HG03442 (cell line): Measurements from ENCODE around the gene PPP2R5D.
"Not testable (repeated sequence)": the region's sequence is repeated elsewhere in the genome, so short reads cannot be mapped to it uniquely, and the experiment has no call there.

Experiments
- ATAC-seq: cut with Tn5 transposase; IDR thresholded peaks from one replicate; pipeline ENCODE4 v1.9.1; 2021; ENCODE audit warnings: mild to moderate bottlenecking, moderate library complexity; ENCODE audit not compliant: unreplicated experiment

Gene PPP2R5D

GRCh38 chr6:42988486-42989020 is 4.2 kb downstream of the PPP2R5D start:
- no peak for ATAC-seq

- ATAC-seq: no peak
These were observed 5.6 kb downstream of the PPP2R5D start for GRCh38 chr6:42989923-42990322.

- no peak for ATAC-seq
These were observed 9.1 kb downstream of the PPP2R5D start for GRCh38 chr6:42993445-42993844.

GRCh38 chr6:42996513-42996912 is 12.1 kb downstream of the PPP2R5D start:
- no peak for ATAC-seq

- not testable (repeated sequence) for ATAC-seq
These were observed 13.8 kb downstream of the PPP2R5D start for GRCh38 chr6:42998205-42998604.

GRCh38 chr6:43001843-43002242 is 17.5 kb downstream of the PPP2R5D start:
- ATAC-seq: no peak

GRCh38 chr6:43005844-43006243 is 21.5 kb downstream of the PPP2R5D start:
- ATAC-seq: no peak

GRCh38 chr6:43006251-43006650 is 21.9 kb downstream of the PPP2R5D start:
- ATAC-seq: no peak

- no peak for ATAC-seq
These were observed 22.8 kb downstream of the PPP2R5D start for GRCh38 chr6:43007126-43007525.

GRCh38 chr6:43009124-43009523 is 24.8 kb downstream of the PPP2R5D start:
- ATAC-seq: no peak

- no peak for ATAC-seq
These were observed 26.8 kb downstream of the PPP2R5D start for GRCh38 chr6:43011207-43011606.

GRCh38 chr6:43012364-43012763 is 28.0 kb downstream of the PPP2R5D start:
- no peak for ATAC-seq

- ATAC-seq: no peak
These were observed 28.9 kb downstream of the PPP2R5D start for GRCh38 chr6:43013097-43013842.

GRCh38 chr6:43013843-43014433 is 29.6 kb downstream of the PPP2R5D start, which contains the start of the genes KLHDC3 and MEA1:
KLHDC3 (plus strand) TSS chr6:43014249; CDS start chr6:43017193, 2,944 bp downstream.
MEA1 (minus strand) TSS chr6:43013946; CDS start chr6:43013813, 133 bp downstream.
- ATAC-seq: peak; percentile 87

GRCh38 chr6:43014434-43014909 is 30.1 kb downstream of the PPP2R5D start:
- ATAC-seq: no peak

GRCh38 chr6:43016176-43016942 is 32.0 kb downstream of the PPP2R5D start:
- ATAC-seq: no peak

- no peak for ATAC-seq
These were observed 32.6 kb downstream of the PPP2R5D start for GRCh38 chr6:43016943-43017334.

GRCh38 chr6:43019152-43019551 is 34.8 kb downstream of the PPP2R5D start:
- ATAC-seq: no peak

- ATAC-seq: no peak
These were observed 35.8 kb downstream of the PPP2R5D start for GRCh38 chr6:43020052-43020705.

- ATAC-seq: no peak
These were observed 36.5 kb downstream of the PPP2R5D start for GRCh38 chr6:43020847-43021246.
